OCI-LY7 (cell line): Measurements from ENCODE around the gene KCNT1. TPM values are rescaled to one million over a fixed set of nuclear protein-coding genes. Genes with fewer than 3 reads are reported as not detected.

Experiments
- BruUV-seq: library from RNA; stranded (reverse); fragments of 400-500 nt; replicated peaks from 2 replicates; lab custom pipeline; 2021; lab: Mats Ljungman, UMichigan
- CTCF ChIA-PET: fragments of 300-600 bp; sonication (Branson Sonifier 250); formaldehyde crosslinking; loops from one replicate; lab custom pipeline; 2022; ENCODE audit warnings: antibody characterized with exemption; ENCODE audit not compliant: unreplicated experiment; lab: Charles Lee
- POLR2A ChIA-PET: fragments of 300-600 bp; sonication (Branson Sonifier 250); formaldehyde crosslinking; loops from one replicate; lab custom pipeline; 2022; ENCODE audit warnings: antibody characterized with exemption; lab: Charles Lee
- DNase-seq: peaks from one replicate; pipeline ENCODE4 v3.0.0-alpha.2; 2015; ENCODE audit warnings: low spot score
- H2AFZ ChIP-seq: fragments of 200-600 bp; sonication (generic), shearing (Covaris generic); 2 replicates; pipeline ENCODE4 v1.6.1; 2014; ENCODE audit warnings: mild to moderate bottlenecking, antibody characterized with exemption, low read length, moderate library complexity
- H3K27ac ChIP-seq: fragments of 200-600 bp; sonication (generic); 2 replicates; pipeline ENCODE4 v1.5.1; 2014; ENCODE audit warnings: mixed run types, low read depth, mild to moderate bottlenecking, moderate library complexity, low read length, inconsistent platforms; ENCODE audit not compliant: poor library complexity, severe bottlenecking
- H3K36me3 ChIP-seq: fragments of 200-600 bp; sonication (generic); 2 replicates; pipeline ENCODE4 v1.6.1; 2014; ENCODE audit warnings: mild to moderate bottlenecking, antibody characterized with exemption, low read length, moderate library complexity, mixed read lengths; ENCODE audit not compliant: insufficient read depth
- H3K4me1 ChIP-seq: fragments of 200-600 bp; sonication (generic); 2 replicates; pipeline ENCODE4 v1.5.1; 2014; ENCODE audit warnings: mild to moderate bottlenecking, low read length; ENCODE audit not compliant: insufficient read depth, poor library complexity, severe bottlenecking
- H3K4me2 ChIP-seq: fragments of 200-600 bp; sonication (generic); 2 replicates; pipeline ENCODE4 v1.6.1; 2014; ENCODE audit warnings: mild to moderate bottlenecking, low read length
- H3K4me3 ChIP-seq: fragments of 200-600 bp; sonication (generic); 2 replicates; pipeline ENCODE4 v1.5.1; 2014; ENCODE audit warnings: mild to moderate bottlenecking, low read depth, low read length; ENCODE audit not compliant: poor library complexity, severe bottlenecking
- H3K79me2 ChIP-seq: fragments of 200-600 bp; sonication (generic); 2 replicates; pipeline ENCODE4 v1.6.1; 2016; ENCODE audit warnings: low read depth, mild to moderate bottlenecking, low read length, moderate library complexity, mixed read lengths; ENCODE audit not compliant: insufficient read depth
- H3K9me2 ChIP-seq: fragments of 200-600 bp; sonication (generic); 2 replicates; pipeline ENCODE4 v1.6.1; 2016; ENCODE audit warnings: mild to moderate bottlenecking, low read length, mixed read lengths; ENCODE audit not compliant: insufficient read depth
- H3K9me3 ChIP-seq: fragments of 200-600 bp; sonication (generic); 2 replicates; pipeline ENCODE4 v1.6.1; 2014; ENCODE audit warnings: mild to moderate bottlenecking, mixed run types, low read length, mixed read lengths
- H4K20me1 ChIP-seq: fragments of 200-600 bp; sonication (generic); 2 replicates; pipeline ENCODE4 v1.6.1; 2014; ENCODE audit warnings: mild to moderate bottlenecking, antibody characterized with exemption, low read length, moderate library complexity, mixed read lengths; ENCODE audit not compliant: insufficient read depth
- EZH2phosphoT487 ChIP-seq: fragments of 200-600 bp; sonication (generic); IDR thresholded peaks from 2 replicates; pipeline ENCODE4 v1.6.1; 2018; ENCODE audit warnings: low read depth, borderline replicate concordance, mild to moderate bottlenecking, mixed run types, antibody characterized with exemption, low read length, moderate library complexity, mixed read lengths
- intact Hi-C: fragments of 100-400 bp; cut with micrococcal nuclease; formaldehyde crosslinking; loops from one replicate; pipeline ENCODE4 v1.10.0; 2022; ENCODE audit not compliant: unreplicated experiment
- total RNA-seq, 2 experiments: library from RNA; depleted of rRNA in 1 of 2; stranded (reverse); fragments of >200 nt in 1 of 2; shearing (Covaris generic) in 1 of 2; gene quantifications; 2 replicates each; pipeline ENCODE4 v1.2.3, GENCODE V29; 2014 to 2022
- TF ChIP-seq, protein P1 (sequence below): fragments of 200-600 bp; sonication (generic); conservative IDR thresholded peaks from 2 replicates; pipeline ENCODE4 v1.5.1; 2014; ENCODE audit warnings: mild to moderate bottlenecking, antibody characterized with exemption, low read length, moderate library complexity, mixed read lengths

Gene KCNT1
- total RNA-seq, 2 experiments from 2014 or later = not detected

- POLR2A ChIA-PET = no interaction called here
- Histone ChIP-seq H3K4me3 (no peak overlapping the region), H3K9me3 (no peaks in the 10 kb centered on the region), H3K4me1 (no peaks in the 10 kb centered on the region), H4K20me1 (no peaks in the 10 kb centered on the region), H2AFZ (no peak overlapping the region), H3K9me2 (no peaks in the 10 kb centered on the region), H3K36me3 (no peaks in the 10 kb centered on the region), H3K27ac (no peak overlapping the region), H3K79me2 (no peaks in the 10 kb centered on the region), H3K4me2 (no peak overlapping the region)
- DNase-seq = no peak
- intact Hi-C loops = no loop called here
- BruUV-seq = no TSS peak
- TF ChIP-seq, protein P1, sequence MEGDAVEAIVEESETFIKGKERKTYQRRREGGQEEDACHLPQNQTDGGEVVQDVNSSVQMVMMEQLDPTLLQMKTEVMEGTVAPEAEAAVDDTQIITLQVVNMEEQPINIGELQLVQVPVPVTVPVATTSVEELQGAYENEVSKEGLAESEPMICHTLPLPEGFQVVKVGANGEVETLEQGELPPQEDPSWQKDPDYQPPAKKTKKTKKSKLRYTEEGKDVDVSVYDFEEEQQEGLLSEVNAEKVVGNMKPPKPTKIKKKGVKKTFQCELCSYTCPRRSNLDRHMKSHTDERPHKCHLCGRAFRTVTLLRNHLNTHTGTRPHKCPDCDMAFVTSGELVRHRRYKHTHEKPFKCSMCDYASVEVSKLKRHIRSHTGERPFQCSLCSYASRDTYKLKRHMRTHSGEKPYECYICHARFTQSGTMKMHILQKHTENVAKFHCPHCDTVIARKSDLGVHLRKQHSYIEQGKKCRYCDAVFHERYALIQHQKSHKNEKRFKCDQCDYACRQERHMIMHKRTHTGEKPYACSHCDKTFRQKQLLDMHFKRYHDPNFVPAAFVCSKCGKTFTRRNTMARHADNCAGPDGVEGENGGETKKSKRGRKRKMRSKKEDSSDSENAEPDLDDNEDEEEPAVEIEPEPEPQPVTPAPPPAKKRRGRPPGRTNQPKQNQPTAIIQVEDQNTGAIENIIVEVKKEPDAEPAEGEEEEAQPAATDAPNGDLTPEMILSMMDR = no peak
- TF ChIP-seq EZH2phosphoT487 = no peak
- CTCF ChIA-PET = no interaction called here
Measured at GRCh38 chr9:135736272-135736978, 34.4 kb downstream of the KCNT1 start.

- BruUV-seq = no TSS peak
- no peak overlapping the region for H2AFZ ChIP-seq
- TF ChIP-seq, protein P1 = no peak
- no peak for TF ChIP-seq EZH2phosphoT487
- no peaks in the 10 kb centered on the region for H3K79me2 ChIP-seq
- H3K4me3 ChIP-seq = no peak overlapping the region
- H3K36me3 ChIP-seq = no peaks in the 10 kb centered on the region
- no peaks in the 10 kb centered on the region for H3K9me3 ChIP-seq
- H3K4me2 ChIP-seq = no peak overlapping the region
- H3K27ac ChIP-seq = no peak overlapping the region
- POLR2A ChIA-PET = no interaction called here
- H3K4me1 ChIP-seq = no peaks in the 10 kb centered on the region
- DNase-seq = no peak
- H4K20me1 ChIP-seq = no peaks in the 10 kb centered on the region
- intact Hi-C loops = no loop called here
- no peaks in the 10 kb centered on the region for H3K9me2 ChIP-seq
- CTCF ChIA-PET = no interaction called here
Measured at GRCh38 chr9:135736979-135737839, 35.2 kb downstream of the KCNT1 start.
